ENCODE results near the gene MUC21. TPM values are rescaled to one million over a fixed set of nuclear protein-coding genes. Genes with fewer than 3 reads are reported as not detected.

MUC21 gene
- total RNA-seq: not detected
- long read RNA-seq: 0 reads

DNA sequence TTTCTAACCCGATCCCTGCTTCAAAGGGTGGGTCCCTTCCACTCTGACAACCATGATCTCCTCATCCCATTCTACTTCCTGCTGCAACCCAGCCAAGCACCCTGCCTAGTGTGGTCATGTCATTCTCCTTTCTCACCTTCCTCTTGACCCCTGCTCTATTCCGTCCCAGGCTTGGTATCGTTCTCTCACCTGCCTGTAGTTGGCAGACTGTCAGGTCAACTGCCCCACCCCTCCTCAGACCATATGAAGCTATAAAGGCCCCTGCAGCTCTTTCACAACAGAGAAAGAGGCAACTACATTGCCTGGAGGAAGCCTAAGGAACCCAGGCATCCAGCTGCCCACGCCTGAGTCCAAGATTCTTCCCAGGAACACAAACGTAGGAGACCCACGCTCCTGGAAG is at the start of gene MUC21:
Gene MUC21, plus strand, starts transcription at position 280 of the 400 bp plus-strand sequence. CDS start 241 bp downstream, outside the sequence.
- ATAC-seq: no peak
- DNase-seq: no peak
- intact Hi-C loops (cut with DNase I, micrococcal nuclease): no loop called here

DNA sequence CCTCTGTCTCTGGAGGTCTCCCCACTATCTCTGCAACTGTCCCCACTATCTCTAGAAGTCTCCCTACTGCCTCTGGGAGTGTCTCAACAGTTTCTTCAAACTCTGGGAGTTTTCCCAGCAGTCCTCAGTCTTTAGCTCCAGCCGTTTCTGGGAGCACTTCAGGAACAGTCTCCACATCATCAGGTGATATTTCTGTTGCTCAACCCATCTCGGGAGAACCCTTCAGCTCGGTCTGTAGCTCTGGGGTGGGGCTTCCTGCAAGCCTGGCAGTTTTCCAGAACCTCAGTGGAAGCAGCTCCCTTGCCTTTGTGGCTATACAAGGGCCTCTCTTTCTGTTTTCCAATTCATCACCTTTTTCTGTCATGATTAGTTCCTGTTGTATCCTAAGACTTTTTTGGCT is 48.5 kb upstream of the MUC21 start:
- intact Hi-C loops (cut with DNase I, micrococcal nuclease): no loop called here
- no peak for DNase-seq

DNA sequence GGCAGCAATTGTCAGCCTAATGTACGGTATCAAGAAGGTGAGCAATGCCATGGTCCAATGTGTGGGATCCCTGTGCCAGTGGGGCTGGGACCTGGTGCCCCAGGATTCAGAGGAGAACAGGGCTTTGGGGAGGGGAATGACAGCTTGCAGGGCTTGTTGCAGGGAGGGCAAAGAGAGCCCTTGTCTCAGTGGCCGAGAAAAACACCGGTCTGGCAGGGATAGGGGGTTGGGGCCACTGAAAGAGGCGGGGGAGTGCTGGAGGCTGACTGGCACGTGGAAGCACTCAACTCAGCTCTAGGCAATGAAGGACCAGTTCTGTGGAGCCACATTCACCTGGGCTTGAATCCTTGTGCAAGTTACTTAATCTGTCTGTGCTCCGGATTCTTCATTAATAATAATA is 46.3 kb upstream of the MUC21 start:
- no peak for DNase-seq
- intact Hi-C loops (cut with DNase I, micrococcal nuclease): no loop called here
- ATAC-seq: no peak

More for the DNA sequence above, 48.5 kb upstream of the MUC21 start:
- no peak for ATAC-seq

DNA sequence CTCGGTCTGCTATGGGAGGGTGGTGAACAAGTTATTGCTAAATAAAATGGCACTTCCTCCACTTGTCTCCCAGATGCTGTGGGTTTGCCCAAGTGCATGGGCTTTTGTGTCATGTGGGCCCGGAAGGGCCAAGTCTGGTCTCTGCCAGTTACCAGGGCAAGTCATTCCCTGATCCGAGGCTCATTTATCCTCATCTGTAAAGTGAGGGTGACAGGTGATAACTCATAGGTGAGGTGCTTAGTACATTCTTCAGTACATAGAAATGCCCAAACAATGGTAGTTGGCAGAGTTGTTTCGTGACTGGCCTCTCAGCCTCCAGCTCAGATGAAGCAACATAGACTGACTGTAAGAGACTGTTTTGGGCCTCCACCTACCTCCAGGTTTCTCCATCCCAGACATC is 44.8 kb upstream of the MUC21 start:
- ATAC-seq (no peak), DNase-seq (no peak)
- intact Hi-C loops (cut with DNase I, micrococcal nuclease): no loop called here

DNA sequence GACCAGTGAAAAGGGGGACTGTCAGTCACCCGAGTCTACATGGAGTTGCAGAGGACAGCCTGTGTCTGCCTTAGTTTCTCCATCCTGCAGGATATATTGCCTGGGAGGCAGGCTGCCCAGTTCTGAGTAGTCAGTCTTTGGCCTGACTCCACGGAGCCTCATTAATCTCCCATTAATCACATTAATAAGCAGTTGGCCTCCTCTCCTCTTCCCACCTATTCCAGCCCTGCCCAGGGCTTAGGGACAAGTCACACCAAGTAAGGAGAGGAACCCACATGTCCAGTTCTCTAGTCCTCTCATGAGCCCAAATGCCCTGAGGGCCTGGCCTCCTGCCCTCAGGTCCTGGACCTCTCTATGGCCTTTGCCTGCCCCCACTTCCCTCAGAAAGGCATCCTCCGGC is 44.0 kb upstream of the MUC21 start:
- no peak for ATAC-seq
- intact Hi-C loops (cut with DNase I, micrococcal nuclease): no loop called here
- DNase-seq: no peak

DNA sequence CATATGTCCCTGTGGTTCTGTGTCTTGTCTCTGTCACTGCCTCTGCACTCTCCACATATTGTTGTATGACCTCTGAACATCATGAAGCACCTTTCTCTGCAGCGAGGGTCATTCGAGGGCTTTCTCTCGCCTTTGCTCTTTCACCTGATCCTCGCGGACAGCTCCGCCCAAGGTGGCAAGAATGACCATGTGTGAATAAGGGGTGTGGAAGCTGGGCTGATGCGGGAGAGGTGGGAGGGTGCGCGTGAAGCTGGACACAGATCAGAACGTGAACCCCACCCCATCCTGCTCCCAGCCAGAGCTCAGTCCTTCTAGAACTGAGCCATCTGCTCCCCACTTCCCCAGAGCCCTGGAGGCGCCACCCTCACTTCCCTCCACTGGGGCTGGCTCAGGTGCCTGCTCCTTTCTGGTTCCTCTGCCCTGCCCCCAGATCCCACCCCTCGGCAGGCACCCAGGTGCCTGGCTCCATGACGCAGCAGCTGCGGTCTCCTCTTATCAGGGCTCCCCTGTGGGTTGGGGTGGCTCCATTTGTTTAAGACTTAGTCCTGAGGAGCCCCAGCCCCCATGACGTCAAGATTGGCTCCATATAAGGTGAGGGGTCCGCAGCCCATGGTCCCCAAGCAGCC is 43.0 kb upstream of the MUC21 start, which contains the start of gene MUCL3:
Gene MUCL3, plus strand, starts transcription at position 613 of the 626 bp plus-strand sequence. CDS start 27 bp downstream, outside the sequence.
- intact Hi-C loops (cut with DNase I, micrococcal nuclease): loop anchor here in 1 of 2 donors (10.0 kb wide), 1 partner anchor 124 kb away; no protein-coding TSS in a partner anchor
- DNase-seq (no peak), ATAC-seq (peak; percentile 80)

DNA sequence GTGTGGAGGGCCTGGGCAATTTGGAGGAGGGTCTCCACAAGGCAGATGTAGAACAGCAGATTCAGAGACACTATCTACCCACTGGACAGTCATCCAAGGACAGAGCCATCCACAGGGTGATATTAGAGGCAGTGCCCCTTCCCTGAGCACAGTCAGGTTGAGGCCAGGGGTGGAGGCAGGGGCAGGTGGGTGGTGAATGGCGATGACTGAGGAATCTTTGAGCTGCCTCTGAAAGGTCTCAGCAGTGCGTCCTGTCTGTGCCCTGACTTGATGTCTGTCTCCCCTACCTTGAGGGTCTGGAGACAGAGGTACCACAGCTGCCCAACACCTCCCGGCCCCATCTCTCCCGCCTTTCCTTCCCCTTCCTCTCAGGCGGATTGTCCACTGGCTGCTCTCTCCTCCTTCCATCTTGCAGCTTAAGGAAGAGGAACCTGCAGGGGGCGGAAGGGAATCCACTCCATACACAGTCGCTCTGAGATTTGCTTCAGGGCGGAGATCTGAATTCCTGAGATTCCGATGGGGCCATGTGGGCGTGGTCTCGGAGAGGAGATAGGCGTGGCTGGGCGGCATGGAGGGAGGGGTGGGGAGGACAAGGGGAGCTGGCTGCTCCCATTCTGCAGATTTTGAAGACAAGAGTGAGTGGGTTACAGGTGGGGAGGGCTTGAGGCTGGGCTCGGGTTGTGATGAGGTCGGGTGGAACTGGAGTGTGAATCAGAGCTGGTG is 41.0 kb upstream of the MUC21 start:
- peak; percentile 69 to 75 for DNase-seq
- intact Hi-C loops (cut with DNase I, micrococcal nuclease): loop anchor here in 1 of 2 donors (10.0 kb wide), 1 partner anchor 122 kb away; no protein-coding TSS in a partner anchor
- peak; percentile 87 for ATAC-seq

DNA sequence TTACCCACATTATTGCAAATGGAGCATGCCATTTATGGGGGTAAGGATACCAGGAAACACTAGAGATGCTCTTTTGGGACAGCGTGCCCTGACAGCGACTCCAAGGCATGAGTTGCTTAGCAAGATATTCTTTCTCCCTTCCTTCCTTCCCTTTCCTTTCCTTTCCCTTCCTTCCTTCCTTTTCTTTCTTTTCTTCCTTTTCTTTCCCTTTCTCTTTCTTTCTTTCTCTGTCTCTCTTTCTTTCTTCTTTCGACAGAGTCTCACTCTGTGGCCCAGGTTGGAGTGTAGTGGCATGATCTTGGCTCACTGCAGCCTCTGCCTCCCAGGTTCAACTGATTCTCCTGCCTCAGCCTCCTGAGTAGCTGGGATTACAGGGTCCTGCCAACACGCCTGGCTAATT is 39.5 kb upstream of the MUC21 start:
- intact Hi-C loops (cut with DNase I, micrococcal nuclease): loop anchor here in 1 of 2 donors (10.0 kb wide), 1 partner anchor 121 kb away; no protein-coding TSS in a partner anchor
- no peak for DNase-seq
- ATAC-seq: no peak

DNA sequence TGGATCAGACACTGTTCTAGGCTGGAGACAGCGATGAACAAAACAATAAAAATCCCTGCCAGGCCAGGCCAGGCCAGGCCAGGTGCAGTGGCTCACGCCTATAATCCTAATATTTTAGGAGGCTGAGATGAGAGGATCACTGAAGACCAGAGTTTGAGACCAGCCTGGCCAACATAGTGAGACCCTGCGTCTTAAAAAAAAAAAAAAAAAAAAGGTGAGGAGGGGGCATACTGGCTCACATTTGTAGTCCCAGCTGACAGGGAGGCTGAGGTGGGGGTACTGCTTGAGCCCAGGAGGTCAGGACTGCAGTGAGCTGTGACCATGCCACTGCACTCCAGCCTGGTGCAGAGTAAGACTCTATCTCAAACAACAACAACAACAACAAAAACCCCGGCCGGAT is 38.2 kb upstream of the MUC21 start:
- DNase-seq: no peak
- ATAC-seq: no peak
- intact Hi-C loops (cut with DNase I, micrococcal nuclease): loop anchor here in 1 of 2 donors (10.0 kb wide), 1 partner anchor 120 kb away; no protein-coding TSS in a partner anchor

DNA sequence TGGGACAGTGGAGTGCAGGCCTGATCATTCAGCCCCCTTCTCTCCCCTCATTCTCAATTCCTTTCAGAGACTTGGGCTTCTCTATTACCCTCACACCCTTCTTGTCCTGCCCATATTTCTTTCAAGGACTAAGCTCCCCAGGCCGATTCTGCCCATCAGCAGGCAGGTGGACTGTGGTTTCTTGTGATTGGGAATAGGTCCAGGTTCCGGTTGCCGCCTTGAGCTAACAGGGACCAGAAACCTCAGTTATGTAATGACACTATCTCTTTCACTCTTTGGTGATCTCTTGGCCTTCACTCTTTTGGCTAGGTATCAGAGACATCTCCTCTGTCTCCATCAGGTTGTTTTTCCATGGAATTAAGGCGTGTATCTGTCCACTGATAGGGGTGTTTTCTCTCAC is 36.3 kb upstream of the MUC21 start:
- intact Hi-C loops (cut with DNase I, micrococcal nuclease): loop anchor here in 1 of 2 donors (10.0 kb wide), 1 partner anchor 118 kb away; no protein-coding TSS in a partner anchor
- DNase-seq: no peak
- no peak for ATAC-seq

DNA sequence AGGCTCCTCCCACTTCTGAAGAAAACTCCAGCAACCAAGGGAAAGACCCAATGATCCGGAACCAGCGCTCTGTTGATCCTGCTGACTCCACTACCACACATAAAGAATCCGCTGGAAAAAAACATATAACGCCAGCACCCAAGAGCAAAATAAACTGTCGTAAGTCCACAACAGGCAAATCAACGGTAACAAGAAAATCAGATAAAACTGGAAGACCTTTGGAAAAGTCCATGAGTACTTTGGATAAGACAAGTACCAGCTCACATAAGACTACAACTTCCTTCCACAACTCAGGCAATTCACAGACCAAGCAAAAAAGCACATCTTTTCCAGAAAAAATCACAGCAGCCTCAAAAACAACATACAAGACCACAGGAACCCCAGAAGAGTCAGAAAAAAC is 34.7 kb upstream of the MUC21 start:
- DNase-seq: no peak
- no peak for ATAC-seq
- intact Hi-C loops (cut with DNase I, micrococcal nuclease): loop anchor here in 1 of 2 donors (10.0 kb wide), 1 partner anchor 116 kb away; no protein-coding TSS in a partner anchor

DNA sequence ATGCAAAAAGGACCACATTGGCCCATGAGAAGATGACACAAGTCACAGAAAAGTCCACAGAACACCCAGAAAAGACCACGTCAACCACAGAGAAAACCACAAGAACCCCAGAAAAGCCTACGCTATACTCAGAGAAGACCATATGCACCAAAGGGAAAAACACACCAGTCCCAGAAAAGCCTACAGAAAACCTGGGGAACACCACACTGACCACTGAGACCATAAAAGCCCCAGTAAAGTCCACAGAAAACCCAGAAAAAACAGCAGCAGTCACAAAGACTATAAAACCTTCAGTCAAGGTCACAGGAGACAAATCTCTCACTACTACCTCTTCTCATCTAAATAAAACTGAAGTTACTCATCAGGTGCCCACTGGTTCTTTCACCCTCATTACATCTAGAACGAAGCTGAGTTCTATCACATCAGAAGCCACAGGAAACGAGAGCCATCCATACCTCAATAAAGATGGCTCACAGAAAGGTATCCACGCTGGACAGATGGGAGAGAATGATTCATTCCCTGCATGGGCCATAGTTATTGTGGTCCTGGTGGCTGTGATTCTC is 31.5 kb upstream of the MUC21 start:
- ATAC-seq (no peak), DNase-seq (no peak)
- intact Hi-C loops (cut with DNase I, micrococcal nuclease): no loop called here

DNA sequence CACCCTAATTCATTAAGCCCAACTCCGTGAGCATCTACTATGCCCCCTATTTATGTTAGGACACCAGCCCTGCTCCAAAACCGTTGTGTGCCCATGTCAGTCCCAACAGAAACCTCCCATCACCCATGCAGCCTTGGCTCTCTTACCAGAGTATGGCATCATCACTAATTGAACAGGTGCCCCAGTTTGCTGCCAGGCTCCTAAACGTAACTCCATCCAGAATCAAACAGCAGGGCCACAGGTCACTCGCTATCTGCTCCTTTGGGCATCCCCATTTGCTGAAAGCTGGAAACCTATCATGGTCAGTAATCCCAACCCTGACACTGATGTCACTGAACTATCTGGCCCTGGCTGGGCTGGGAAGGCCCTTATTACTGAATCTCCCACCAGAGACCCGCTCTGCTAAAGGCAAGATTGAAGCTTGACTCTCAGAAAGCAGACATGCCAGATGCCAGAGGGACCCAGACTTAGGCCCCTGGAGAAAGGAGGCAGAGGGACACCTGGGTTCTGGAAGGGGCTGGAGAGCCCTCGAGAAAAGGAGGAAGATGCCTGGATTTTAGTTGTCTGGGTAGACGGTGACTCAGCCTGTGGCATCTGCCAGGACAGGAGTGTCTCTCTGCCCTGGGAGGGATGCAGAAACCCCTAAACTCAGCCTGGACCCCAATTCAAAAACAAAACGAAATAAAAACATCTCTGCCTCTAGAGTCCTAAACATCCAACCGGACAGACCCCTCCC is 28.7 kb upstream of the MUC21 start:
- ATAC-seq (no peak), DNase-seq (no peak)
- intact Hi-C loops (cut with DNase I, micrococcal nuclease): no loop called here

DNA sequence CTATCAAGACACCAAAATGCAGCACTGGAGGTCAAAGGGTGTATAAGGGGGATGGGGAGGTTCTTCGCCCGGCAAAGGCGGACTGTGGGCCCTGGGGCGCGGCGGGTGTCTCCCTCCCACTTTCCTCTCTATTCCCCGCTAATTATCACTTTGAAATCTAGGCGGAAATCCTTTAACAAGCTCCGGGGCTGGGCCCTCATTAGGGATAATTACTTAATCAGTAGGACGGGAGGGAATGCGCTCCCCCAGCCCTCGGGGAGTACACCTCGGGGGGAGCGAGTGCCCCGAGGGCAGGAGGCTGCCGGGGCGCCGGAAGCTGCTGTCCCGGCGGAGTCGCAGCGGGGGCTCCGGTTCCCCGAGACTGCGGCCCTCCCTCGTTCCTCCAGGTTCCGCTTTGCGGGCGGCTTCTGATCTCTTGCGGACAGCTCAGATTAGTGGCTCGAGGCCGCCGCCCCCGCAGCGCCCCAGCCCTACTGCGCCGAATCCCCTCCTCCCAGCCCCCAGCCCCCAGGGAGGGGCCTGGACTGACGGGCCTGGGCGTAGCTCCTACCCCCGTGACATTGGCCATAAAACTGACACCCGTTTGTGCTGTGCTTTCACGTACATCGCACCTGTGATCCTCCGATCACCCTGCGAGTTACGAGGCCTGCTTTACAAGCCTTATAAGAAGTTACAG is 28.0 kb upstream of the MUC21 start:
- intact Hi-C loops (cut with DNase I, micrococcal nuclease): no loop called here
- peak; percentile 66 to 74 for DNase-seq
- peak; percentile 82 for ATAC-seq

DNA sequence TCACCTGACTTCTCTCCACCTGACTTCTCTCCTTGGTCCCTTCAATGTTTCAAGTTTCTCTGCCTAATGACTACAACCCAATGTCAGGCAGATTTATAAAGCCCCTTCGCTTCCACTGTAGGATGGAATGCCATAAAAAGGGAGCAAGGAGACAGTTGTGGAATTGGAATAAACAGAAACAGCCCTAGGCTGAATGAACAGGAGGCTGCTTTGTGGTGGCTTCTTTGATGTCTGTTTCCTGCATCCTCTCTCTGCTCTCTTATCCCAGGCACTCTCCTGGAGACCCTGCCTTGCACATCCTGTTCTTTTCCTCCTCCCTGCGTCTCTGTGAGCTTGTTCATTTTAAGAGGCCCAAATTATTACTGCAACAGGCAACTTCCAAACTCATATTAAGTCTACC is 25.8 kb upstream of the MUC21 start:
- no peak for ATAC-seq

DNA sequence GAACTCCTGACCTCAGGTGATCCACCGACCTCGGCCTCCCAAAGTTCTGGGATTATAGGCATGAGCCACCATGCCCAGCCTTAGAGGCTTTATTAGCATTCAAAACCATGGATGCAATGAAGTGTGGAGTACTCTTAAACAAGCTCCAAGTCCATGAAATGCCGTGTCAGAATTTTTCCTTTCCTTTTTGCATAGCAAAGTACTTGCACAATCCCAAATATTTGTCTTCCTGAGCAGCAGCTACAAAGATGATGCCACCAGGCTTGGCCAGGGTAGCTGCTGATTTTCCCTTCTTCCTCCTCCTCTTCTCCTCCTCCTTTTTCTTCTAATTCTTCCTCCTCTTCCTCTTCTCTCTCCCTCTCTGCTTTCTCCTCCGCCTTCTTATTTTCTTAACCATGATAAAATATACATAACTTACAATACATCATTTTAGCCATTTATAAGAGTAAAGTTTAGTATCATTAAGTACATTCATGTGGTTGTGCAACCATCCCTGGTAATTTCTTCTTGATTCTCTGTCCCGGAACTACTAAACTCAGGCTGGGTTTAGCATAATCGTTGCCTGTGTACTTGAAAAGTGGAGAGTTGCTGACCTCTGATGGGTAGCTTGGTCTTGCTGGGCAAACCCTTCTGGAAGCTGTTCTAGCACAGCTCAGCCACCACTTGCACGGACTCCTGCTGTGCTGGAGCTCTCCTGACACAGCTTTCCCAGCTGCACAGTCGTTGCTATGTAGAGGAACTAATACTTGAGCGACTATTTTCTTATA is 22.4 kb upstream of the MUC21 start:
- DNase-seq: no peak
- no peak for ATAC-seq
- intact Hi-C loops (cut with DNase I, micrococcal nuclease): no loop called here

More for the DNA sequence above, 25.8 kb upstream of the MUC21 start:
- no peak for DNase-seq
- intact Hi-C loops (cut with DNase I, micrococcal nuclease): no loop called here

DNA sequence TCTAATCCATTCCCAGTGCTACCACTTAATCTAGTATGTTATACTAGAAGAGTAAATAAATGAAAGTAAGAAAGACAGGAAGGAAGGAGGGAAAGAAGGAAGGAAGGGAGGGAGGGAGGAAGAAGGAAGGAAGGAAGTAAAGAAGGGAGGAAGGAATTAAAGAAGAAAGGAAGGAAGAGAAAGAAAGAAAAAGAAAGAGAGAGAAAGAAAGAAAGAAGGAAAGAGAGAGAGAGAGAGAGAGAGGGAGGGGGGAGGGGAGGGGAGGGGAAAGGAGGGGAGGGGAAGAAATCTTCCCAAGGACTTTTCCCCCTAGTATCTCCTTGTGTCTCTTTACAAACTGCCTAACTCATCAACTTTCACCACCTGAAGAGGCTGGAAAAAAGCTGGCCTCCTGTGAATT is 20.8 kb upstream of the MUC21 start:
- no peak for ATAC-seq
- intact Hi-C loops (cut with DNase I, micrococcal nuclease): no loop called here
- DNase-seq: no peak

DNA sequence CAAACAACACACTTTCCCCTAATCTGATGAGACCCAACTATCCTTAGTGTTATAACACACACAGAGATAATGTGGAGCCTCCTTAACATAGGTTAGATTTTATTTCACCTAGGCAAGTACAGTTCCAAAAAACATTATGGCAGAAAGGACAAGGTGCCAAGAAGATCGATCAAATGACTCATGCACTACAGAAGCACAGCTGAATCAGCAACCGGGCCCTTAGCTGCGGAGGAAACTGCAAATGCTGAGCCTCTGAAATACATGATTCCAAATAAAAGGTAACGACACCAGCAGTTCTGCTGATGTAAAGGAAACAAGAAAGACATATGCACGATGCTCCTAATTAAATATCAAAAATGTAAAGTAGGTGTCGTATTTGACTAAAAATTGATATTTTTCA is 19.9 kb upstream of the MUC21 start:
- ATAC-seq (no peak), DNase-seq (no peak)
- intact Hi-C loops (cut with DNase I, micrococcal nuclease): no loop called here

Measured in left colon (tissue), 2 donors.